Skin of body (tissue), 2 donors: ENCODE data around the gene COL9A3. TPM values are rescaled to one million over a fixed set of nuclear protein-coding genes. Genes with fewer than 3 reads are reported as not detected.

Source experiments
- DNase-seq: peaks from one replicate; lab custom pipeline; 2025; lab: John Stamatoyannopoulos, UW
- total RNA-seq: library from RNA; depleted of rRNA; stranded (reverse); fragments of >200 nt; gene quantifications from one replicate; pipeline ENCODE4 v1.2.3, GENCODE V29; 2014

Gene COL9A3
- total RNA-seq, 1 donor from 2014 or later, result 17.8 TPM

DNA sequence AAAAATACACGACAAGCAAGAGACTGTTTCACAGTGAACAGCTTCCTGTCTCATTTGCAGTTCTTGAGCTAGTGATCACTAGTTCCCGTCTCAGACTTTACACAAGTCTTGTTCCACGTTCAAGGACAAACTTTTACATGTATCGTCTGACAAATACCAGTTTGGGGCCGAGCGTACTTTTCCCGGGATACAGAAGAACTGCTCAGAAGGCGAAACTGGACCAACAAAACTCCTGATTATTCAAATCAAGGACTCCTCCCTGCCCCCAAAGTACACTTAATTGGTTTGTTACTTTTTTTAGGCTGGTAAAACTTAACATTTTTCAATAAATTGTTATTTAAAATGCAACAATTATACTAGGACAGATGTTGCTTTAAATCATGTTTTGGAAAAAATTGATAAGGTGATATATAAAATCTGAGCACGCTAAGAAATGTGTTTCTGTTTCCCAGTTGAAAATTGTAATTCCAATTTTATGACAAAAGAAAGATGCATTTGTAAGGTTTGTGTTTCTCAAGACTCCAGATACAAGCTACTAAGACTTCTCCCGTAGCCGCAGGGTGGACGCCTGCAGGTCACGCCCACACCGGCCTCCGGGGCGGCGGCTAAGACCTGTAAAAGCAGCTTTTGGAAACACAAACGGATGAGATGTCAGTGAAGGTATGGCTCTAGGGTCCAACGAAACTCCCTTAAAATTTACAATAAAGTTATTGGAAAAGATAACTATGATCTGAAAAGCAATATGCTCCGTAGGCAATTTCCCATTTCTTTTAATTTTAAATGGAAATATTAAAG is 61.6 kb downstream of the COL9A3 start:
- DNase-seq, result no peak

DNA sequence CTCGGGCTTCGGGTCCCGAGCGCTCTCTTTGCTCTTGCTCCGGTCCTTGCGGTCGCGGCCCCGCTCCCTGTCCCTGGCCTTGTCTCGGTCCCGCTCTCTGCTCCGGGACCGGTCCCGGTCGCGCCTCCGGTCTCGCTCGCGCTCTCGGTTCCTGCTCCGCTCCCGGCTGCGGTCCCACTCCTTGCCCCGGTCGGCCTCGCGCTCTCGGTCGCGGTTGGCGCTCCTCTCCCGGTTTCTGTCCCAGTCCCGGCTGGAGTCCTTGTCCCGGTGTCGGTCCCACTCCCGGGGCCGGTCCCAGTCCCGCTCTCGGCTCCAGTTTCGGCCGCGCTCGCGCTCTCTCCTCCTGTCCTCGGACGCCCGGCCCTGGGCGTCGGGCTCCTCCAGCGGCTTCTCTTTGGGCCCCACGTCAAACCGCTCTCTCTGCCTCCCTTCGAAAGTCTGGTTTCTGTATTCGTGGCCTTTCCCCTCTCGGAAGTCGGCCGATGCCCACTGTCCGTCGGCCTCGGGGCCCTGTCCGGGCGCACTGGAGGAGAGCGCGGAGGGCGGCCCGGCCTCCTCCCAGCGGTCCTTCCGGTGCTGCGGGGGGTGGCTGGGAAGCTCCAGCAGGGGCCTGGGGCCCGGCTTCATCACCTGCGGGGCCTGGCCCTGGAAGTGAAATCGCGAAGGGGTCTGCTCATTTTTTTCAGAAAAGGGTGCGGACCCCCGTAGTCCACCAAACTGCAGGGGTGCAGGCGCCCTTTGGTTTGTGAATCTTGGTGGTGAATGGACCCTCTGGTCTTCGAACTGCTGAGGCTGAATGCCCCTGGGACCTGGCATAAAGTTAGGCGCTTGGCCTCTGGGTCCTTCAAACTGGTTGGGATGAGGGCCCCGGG is 62.7 kb downstream of the COL9A3 start:
- DNase-seq, result no peak

DNA sequence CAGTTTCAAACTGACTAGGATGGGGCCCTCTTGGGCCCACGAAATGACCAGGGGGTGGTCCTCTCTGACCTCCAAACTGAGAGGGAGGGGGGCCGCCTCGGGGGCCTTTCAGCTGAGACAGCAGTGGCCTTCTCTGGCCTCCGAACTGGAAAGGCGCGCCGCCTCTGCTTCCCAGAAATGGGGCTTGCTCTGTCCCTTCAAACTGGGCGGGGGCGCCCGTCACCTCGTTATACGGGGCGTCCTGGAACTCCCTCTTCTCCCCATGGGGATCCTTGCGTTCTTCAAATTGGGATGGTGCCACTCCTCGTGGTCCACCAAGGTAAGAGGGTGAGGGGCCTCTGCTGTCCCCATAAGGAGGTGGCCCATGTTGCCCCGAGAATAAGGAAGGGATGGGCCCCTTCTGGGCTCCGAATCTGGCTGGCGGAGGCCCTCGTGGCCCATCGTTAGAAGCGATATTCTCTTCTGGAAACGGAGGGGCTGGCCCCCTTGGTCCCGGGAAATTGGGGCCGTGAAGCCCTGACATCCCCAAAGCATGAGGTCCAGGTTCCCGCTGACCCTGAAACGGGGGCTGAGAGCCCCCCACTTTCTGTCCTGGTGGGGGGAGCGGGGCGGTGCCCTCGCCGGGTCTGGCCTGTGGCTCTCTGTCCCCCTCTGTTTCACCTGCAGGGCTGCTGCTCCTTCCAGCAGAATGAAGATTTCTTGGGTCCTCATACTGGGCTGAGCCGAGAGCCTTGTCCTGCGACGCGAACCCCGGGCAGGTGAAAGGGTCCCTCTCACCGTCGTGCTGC is 63.5 kb downstream of the COL9A3 start:
- DNase-seq, result no peak

DNA sequence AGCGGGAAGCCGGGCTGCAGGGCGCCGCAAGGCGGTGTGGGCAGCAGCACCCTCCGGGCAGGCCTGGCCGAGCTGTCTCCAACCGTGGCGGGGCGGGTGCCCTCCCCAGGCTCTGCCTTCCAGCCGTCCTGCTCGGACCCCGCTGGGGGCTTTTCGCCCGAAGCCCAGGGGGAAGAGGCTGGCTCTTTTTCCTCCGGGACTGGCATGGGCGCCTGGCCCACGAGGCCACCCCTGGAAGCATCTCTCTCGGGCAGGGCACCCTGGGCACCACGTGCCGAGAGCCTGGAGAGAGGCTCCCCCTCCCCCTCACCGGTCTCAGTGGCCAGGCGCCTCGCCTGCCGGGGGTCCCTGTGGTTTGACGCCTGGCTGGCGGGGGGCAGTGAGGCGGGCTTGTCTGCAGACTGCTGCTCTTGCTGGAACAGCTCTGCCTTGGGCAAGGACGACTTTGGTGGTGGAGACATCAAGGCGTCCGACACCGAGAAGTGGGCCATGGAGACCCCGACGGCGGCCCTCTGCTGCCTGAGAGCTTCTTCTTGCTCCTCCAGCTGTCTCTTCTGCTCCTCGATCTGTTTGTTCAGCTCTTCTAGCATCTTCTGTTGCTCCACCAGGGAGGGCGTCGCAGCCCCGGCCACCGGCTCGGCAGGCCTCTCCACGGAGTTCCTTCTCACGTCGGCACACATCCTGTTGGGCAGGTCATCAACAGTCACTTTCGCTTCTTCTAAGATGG is 64.2 kb downstream of the COL9A3 start:
- no peak for DNase-seq

DNA sequence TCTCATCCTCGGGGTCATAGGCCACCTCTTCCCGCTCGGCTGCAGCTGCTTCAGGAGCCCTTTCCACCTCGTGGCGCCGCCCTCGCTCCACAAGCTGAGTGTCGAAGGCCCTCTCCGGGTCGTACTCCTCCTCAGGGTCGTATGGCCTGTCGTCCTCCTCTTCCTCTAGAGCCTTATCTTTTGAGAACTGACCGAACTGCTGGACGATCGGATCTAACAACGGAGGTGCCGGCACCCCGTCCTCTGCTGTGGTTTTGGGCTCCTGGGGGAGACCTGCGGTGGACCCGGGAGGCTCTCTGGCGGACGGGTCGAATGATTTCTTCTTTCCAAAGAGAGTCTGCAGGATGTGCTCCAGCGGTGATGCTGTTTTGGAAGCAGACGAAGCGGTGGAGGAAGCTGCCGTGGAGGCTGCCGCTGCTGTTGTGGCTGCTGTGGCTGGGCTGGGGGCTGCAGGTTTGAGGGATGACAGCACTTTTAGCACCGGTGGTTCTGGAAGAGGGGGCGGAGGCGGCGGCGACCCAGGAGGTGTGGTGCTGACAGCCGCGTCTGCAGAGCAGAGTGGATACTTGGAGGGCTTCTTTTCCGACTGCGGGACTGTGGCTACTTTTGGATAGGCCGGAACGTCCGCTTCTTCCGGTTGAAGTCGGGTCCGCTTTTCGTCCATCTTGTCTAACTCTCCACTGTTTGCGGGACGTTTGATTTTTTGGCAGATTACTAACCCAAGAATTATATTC is 65.0 kb downstream of the COL9A3 start:
- no peak for DNase-seq

DNA sequence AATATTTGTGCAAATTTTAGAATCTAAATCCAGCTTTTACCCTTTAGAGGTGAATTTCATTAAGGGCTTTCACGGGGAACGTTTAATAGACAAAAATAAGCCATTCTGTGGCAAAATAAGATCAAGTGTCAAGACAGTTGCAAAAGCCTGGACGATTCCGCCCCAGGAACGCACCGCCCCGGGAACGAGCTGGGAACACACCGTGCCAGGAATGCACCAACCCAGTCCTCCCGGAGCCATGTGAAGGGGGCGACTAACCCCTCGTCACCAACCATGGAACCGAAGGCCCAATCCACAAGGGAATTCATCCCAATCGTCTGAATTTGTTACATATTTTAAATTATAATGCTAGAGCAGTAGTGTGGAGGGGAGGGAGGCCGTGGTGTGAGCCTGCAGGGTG is 65.6 kb downstream of the COL9A3 start:
- no peak for DNase-seq

DNA sequence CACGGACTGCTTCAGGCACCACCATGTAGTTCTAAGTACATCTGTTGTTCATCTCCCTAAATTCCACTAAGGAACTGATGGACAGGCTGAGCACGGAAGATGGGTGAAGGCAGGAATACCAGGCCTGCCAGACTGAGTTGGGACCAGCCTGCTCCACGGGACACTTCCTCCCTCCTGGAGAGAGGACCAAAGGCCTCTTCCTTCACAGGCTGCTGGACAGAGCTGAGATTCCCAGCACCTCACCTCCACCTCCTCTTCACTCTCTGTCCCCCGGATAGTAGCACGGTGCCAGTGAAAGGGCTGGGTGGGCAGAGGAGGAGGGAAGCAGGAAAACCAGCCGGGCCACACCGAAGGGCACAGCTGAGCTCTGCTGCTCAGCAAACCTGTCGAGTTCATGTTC is 67.7 kb downstream of the COL9A3 start:
- DNase-seq, result no peak

DNA sequence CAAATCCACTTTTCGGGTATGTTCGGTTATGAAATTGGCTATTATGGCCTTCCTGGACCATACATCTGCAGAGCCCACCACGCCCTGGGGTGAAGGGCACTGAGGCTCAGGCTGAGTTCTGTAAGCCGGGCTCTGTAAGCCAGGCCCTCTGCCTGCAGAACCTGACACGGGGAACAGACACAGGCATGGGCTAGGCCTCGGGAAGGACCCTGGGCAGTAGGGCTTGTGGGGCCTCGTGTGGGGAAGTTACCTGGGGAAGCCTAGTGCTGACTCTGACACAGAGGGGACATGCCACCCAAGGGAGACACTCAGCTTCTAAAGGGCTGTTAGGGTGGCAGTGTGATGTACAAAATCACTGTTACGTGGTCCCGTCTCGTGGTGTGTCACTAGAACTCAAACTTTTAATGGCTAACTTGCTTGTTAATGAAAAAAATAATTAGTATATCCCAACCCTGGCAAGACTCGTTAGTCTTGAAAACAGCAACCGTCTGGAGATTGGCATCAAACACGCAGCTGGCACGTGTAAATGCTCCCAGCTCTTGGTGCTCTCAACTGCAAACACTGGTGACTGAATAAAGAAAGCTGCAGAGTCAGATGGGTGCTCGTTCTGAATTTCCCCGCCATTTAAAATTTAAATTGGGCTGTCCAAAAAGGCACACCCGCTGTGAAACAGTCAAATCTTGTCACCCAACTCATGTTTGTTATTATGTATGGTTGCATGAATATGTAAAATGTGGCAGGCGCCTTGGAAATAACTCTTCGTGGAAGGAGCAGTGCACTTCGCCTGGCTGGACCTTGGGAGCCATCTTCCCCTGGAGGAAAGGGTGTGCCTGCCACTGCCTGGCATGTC is 68.4 kb downstream of the COL9A3 start:
- no peak for DNase-seq

DNA sequence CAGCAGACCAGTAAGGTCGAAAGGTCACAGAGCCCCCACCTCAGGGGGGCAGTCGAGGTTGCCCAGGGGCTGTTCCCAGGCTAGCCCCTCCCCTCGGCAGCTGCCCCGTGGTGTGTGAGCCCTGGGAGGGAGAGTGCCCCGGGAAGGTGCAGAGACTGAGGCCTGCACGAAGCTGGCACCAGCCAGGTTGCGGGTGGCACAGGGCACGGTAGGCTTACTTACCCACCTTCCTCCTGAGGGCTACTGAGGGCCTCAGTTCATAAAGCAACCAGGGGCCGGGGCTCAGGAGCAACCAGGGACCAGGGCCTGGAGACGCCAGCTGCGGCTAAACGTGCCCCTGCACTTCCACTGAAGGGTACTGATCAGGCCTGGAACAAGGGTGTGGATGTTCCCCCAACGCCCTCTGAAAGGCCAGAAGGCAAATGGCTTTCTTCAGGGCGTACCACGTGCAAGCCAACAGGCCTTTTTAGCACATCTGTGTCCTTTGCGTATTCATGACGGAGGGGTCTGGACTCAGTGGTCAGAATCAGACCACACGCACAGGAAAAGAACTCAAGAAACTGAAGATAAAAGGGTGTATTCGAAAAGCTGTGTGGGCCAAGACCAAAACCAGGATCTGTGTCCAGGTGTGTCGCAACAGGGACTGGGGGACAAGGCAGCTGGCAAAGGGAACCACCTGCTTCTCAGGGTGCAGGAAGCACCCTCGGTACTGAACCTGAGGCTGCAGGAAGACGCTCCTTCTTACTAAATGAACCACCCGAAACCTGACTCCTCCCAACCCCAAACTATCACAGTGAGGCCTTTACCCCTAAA is 69.3 kb downstream of the COL9A3 start:
- DNase-seq, result no peak

DNA sequence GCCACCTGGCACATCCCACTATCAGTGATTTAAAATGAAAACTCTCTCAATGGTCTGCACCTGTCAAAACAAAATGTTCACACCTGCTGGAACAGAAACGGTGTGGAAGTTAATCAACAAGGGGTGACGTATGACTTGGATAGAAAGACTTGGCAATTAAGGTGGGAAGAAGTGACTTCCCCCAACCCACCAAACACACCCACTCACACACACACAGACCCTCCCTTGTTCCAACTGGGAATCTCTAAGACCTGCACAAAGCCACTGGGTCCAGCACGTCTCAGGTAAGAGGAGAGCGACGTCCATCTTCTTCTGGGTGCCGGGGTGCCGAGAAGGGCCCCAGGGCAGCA is 69.8 kb downstream of the COL9A3 start:
- DNase-seq, result no peak

DNA sequence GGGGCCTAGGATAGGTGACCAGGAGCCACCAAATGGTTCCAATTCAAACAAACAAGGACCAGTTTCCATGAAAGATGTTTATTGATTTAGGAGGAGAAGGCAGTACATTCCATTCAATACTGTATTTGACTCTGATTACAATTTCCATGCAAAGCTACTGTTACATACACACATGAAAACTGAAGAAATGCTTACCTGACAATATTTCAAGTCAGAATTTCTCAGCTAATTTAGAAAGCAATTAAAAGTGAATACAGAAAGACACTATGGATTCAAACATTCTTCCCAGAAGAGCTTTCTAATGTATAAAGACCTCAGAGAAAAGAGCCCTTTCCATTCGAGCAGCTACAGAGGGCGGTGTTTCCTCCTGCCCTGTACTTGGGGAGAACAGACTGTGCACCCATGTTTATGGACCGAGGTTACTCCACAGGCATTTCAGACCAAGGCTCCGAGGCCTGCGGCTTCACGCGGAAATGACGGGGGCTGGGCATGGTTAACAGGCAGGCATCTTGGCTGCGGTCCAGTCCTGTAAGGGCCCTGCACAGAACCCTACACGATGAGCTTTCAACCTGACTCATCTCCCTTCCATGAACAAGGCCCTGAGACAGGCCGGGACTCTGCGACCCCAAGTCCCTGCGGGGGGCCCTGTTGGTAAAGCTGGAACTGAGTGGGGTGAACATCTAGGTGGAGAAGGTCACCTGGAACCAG is 70.5 kb downstream of the COL9A3 start:
- no peak for DNase-seq

DNA sequence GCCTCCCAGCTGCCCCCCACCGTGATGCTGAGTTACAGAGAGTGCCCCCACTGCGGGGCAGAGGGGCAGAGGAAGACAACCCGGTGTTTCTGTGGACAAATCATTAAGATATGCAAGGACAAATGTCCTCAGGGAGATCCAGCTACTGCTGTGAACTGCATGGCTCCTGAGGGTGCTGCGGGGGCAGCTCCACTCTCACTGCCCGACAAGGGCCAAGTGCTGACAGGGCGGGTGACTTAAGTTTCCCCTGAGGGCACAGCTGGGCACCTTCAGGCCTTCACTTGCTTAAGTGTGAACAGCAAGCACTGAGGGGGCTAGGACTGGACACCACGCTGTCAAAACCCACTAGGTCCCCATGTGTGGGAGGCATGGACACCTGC is 71.0 kb downstream of the COL9A3 start:
- no peak for DNase-seq

DNA sequence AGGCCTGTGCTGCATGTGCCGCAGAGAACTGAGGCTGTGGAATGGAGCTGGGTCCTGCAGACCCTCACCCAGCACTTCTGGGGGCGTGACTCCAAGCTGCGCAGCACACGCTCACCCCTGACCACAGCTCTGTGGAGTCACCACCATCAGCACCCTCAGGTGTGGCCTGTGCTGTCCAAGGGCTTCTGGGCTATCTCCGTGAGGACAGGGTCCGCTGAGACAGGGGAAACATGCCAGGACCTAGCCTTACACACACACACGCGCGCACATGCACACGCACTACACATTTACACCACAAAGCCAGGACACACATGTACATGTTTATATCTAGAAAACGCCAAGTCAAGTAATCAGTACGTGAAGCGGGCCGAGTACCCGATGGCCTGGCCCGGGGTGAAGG is 71.6 kb downstream of the COL9A3 start:
- no peak for DNase-seq

DNA sequence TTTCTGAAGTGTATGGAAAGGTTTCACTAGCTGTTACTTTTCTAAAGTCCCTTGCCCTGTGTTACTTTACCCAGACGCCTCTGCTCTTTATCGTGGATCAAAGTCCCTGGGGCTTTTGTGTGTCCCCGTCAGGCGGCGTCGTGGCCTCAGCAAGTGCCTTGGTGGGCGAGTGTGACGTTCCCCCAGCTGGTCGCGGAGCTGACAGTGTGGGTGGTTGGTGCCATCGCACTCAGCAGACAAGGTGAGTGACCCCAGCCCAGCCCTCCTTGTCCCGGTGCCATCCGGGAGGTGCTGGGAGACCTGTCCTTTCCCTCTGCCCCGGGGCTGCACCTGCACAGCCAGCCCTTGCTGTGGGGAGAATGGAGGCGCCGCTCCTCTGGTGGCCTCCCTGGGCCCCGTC is 72.1 kb downstream of the COL9A3 start:
- no peak for DNase-seq

DNA sequence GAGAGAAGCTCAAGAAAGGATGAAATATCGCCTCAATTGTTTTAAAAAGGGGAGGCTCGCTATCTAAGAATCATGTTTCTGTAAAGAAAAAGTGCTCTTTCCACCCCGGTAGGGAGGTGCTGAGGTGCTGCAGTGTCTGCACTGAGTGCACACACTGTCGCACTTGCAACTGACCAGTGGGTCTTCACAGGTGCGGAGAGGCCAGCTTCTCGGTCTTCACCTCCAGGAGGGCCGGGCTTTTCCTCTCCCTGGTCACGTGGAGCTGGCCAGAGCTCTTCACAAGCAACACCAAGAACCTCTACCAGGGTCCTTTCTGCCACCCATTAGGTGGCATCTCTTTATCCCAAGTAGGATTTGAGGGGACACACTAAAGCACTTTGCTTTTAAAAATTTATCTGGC is 72.6 kb downstream of the COL9A3 start:
- DNase-seq, result no peak

DNA sequence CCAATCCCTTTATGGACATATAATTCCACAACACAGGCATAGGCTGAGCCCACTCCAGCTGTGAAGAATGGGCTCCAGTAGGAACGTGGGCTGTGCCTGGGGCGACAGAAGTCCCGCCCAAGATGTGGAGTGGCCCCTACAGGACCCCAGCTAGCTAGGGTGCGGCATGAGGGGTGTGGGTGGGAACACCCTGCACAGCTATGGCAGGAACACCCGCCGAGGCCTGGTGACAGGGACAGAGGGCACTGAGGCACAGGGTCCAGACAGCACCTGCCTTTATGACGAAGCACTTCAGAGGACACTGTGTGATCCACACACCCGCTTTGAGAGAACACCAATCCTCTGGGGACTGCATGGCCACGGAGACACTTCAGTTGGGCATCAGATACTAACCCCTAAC is 73.0 kb downstream of the COL9A3 start:
- no peak for DNase-seq

DNA sequence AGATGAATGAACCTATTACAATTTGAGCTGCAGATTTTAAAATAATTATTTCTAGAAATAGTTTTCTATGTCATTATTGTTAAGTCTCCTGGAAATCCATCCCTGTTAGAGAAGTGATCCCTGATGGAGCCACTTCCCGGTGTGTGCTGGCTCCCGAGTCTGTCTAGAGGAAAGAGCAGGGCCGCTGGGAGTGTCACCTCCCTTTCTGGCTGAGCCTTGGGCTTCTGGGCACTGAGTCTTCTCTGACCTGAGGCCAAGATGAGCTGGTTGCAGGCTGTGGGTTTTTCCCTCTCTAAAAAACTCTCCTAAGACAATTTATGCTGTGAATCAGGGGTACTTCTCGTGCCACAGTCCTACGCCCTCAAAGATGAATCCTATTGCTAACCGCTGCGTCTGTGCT is 73.6 kb downstream of the COL9A3 start:
- no peak for DNase-seq
